Measurements from ENCODE around the gene WDFY2. TPM values are rescaled to one million over a fixed set of nuclear protein-coding genes. Genes with fewer than 3 reads are reported as not detected.

WDFY2 gene
- total RNA-seq, 5 donors from 2014 or later (not counting 1 experiment from before 2014, with no cell fraction given), result 18.2 to 28.3 (median 20.0) TPM

DNA sequence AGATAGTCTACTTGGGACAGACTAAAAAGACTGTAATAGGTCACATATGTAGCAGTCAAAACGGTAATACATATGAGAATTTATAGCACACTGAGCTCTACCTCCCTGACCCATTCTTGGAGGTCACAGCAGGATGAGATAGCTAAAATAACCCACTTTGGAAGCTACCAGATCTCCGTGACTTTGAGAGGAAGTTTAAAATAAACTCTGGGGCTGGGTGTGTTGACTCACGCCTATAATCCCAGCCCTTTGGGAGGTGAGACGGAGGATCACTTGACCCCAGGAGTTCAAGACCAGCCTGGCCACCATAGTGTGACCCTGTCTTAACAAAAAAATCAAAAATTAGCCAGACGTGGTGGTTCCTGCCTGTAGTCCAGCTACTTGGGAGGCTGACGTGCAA, 174.4 kb downstream of the WDFY2 start:
- peaks cover 64% of the 10 kb centered on the region for H3K36me3 Mint-ChIP-seq
- no peak overlapping the region for H3K27ac Mint-ChIP-seq

DNA sequence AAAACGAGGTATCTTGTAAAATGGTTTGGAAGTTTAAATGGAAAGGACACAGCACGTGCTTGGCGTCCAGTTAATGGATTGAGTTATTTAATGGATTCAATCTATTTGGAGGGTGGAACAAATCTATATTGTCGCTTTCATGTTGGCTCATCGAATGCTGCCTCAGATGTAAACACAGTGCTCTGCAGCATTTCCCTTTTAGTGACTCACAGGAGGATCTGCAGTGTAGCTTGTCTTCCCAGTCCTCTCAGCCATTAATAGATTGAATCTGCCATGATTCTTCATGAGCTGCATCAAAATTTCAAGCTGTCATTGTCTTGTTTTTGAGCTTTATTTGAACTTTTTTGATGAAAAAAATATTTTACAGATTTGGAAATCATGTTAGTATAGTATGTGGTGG, 175.0 kb downstream of the WDFY2 start:
- no peaks in the 10 kb centered on the region for H3K9me3 Mint-ChIP-seq
- ChIA-PET CTCF (interaction anchor here (0.7 kb wide), 2 partner anchors 115 to 360 kb away, joined by 3 read pairs; no protein-coding TSS in a partner anchor), POLR2A (no interaction called here)
- no peak overlapping the region for H3K27ac Mint-ChIP-seq
- Histone ChIP-seq H3K4me3 (ENCODE audit: control insufficient read depth in 1 of 2, extremely low read depth in 1 of 2, low read length in 1 of 2) (no peak overlapping the region), H3K9me3 (no peaks in the 10 kb centered on the region), H3K4me1 (ENCODE audit: control insufficient read depth in 1 of 2, extremely low read depth in 1 of 2, insufficient read depth in 2 of 2, low read length in 2 of 2) (peaks cover 3 to 6% of the 10 kb centered on the region in 2 experiments), H3K27ac (ENCODE audit: low read length) (no peak overlapping the region), H3K36me3 (ENCODE audit: control insufficient read depth in 2 of 2, extremely low read depth in 1 of 2, insufficient read depth in 1 of 2, low read length in 1 of 2) (peaks cover 9 to 29% of the 10 kb centered on the region in 2 donors), H3K27me3 (replicated peaks in 1 of 2; ENCODE audit: control insufficient read depth in 2 of 2, extremely low read depth in 1 of 2, insufficient read depth in 2 of 2, low read length in 1 of 2) (no peaks in the 10 kb centered on the region)
- H3K4me3 Mint-ChIP-seq, result no peak overlapping the region
- peaks cover 5 to 13% (median 7%) of the 10 kb centered on the region in 3 donors for H3K4me1 Mint-ChIP-seq
- DNase-seq (no peak), ATAC-seq (replicated peaks in 1 of 4) (no peak)
- H3K36me3 Mint-ChIP-seq, result peaks cover 61% of the 10 kb centered on the region
- H3K27me3 Mint-ChIP-seq, result no peaks in the 10 kb centered on the region
- WGBS (ENCODE audit: insufficient coverage), result 96% methylated on average over 5 of the region's 5 CpGs

More for the DNA sequence above, 174.4 kb downstream of the WDFY2 start:
- H3K9me3 ChIP-seq, result no peaks in the 10 kb centered on the region
- CTCF ChIA-PET, result interaction anchor here in 1 of 2 donors (0.7 kb wide), 1 partner anchor 16 kb away, joined by 3 read pairs; no protein-coding TSS in a partner anchor
- no peak overlapping the region for H3K27ac ChIP-seq (ENCODE audit: low read length)
- DNase-seq, result no peak
- WGBS (ENCODE audit: insufficient coverage), result 96% methylated on average over 4 of the region's 6 CpGs
- Mint-ChIP-seq H3K4me3 (no peak overlapping the region), H3K4me1 (peaks cover 0 to 7% (median 2%) of the 10 kb centered on the region in 3 donors), H3K27me3 (no peaks in the 10 kb centered on the region), H3K9me3 (no peaks in the 10 kb centered on the region)
- ATAC-seq (replicated peaks in 1 of 4), result no peak
- POLR2A ChIA-PET, result interaction anchor here in 1 of 2 donors (0.7 kb wide), 1 partner anchor 308 kb away, joined by 9 read pairs; no protein-coding TSS in a partner anchor
- no peak overlapping the region for H3K4me3 ChIP-seq (ENCODE audit: control insufficient read depth in 1 of 2, extremely low read depth in 1 of 2, low read length in 1 of 2)
- peaks cover 9 to 31% of the 10 kb centered on the region in 2 donors for H3K36me3 ChIP-seq (ENCODE audit: control insufficient read depth in 2 of 2, extremely low read depth in 1 of 2, insufficient read depth in 1 of 2, low read length in 1 of 2)
- H3K27me3 ChIP-seq (replicated peaks in 1 of 2; ENCODE audit: control insufficient read depth in 2 of 2, extremely low read depth in 1 of 2, insufficient read depth in 2 of 2, low read length in 1 of 2), result no peaks in the 10 kb centered on the region
- H3K4me1 ChIP-seq (ENCODE audit: control insufficient read depth in 1 of 2, extremely low read depth in 1 of 2, insufficient read depth in 2 of 2, low read length in 2 of 2), result peaks cover 0 to 3% of the 10 kb centered on the region in 2 experiments

DNA sequence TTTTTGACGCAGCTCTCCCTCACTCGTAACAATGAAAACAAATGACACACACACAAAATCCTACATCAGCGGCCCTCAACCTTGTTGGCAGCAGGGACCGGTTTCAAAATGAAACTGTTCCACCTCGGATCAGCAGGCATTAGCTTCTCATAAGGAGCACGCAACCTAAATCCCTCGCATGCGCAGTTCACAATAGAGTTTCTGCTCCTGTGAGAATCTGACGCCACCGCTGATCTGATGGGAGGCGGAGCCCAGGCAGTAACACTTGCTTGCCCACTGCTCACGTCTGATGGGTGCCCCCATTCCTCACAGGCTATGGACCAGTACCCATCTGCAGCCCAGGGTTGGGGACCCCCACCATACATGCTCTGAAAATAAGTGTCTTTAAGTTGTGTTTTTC, 176.3 kb downstream of the WDFY2 start:
- DNase-seq (no peak), ATAC-seq (replicated peaks in 1 of 4) (no peak)
- Mint-ChIP-seq H3K9me3 (no peaks in the 10 kb centered on the region), H3K27ac (no peak overlapping the region), H3K4me3 (no peak overlapping the region), H3K4me1 (peaks cover 18 to 26% (median 21%) of the 10 kb centered on the region in 3 donors), H3K27me3 (no peaks in the 10 kb centered on the region), H3K36me3 (peaks cover 57% of the 10 kb centered on the region)
- Histone ChIP-seq H3K27ac (ENCODE audit: low read length) (no peak overlapping the region), H3K4me3 (ENCODE audit: control insufficient read depth in 1 of 2, extremely low read depth in 1 of 2, low read length in 1 of 2) (no peak overlapping the region), H3K36me3 (ENCODE audit: control insufficient read depth in 2 of 2, extremely low read depth in 1 of 2, insufficient read depth in 1 of 2, low read length in 1 of 2) (peaks cover 9 to 21% of the 10 kb centered on the region in 2 donors), H3K4me1 (ENCODE audit: control insufficient read depth in 1 of 2, extremely low read depth in 1 of 2, insufficient read depth in 2 of 2, low read length in 2 of 2) (peaks cover 8 to 19% of the 10 kb centered on the region in 2 experiments), H3K27me3 (replicated peaks in 1 of 2; ENCODE audit: control insufficient read depth in 2 of 2, extremely low read depth in 1 of 2, insufficient read depth in 2 of 2, low read length in 1 of 2) (no peaks in the 10 kb centered on the region), H3K9me3 (no peaks in the 10 kb centered on the region)
- CTCF ChIA-PET, result no interaction called here
- WGBS (ENCODE audit: insufficient coverage), result over 99% methylated on average over 11 of the region's 12 CpGs
- POLR2A ChIA-PET, result no interaction called here

DNA sequence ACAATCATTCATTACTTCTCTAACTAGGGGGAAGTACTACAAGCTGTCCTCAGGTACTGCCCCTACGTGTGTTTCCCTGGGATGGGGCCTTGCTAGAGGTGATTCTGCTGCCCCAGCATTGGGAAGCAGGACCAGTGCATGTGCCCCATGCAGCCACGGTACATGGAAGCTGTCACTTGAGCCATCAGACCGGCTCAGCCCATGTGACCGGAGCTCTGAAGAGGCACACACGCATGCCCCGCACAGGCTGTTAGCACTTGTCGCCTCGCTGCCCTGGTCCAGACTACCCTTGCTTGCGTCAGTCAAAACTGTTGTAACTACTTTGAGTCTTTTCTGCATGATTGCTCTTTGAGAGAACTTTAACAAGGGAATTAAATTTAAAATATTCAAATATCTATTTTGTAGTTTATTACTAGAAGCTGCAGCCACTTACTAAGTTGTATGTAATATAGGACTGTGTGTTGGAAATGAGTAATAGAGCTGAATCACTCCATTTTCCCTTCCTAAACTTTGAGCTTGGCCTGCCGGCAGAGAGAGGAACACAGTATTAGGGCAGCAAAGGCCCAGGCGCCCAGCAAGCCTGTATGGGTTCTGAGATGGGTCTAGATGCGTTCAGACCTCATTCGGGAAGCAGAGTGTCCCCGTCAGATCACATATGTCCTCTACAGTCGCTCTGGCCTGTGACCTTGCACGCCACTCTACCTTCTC, 177.5 kb downstream of the WDFY2 start:
- CTCF ChIA-PET, result no interaction called here
- POLR2A ChIA-PET, result interaction anchor here in 1 of 2 donors (0.7 kb wide), 1 partner anchor 334 kb away, joined by 3 read pairs; no protein-coding TSS in a partner anchor
- peaks cover 8 to 19% of the 10 kb centered on the region in 2 experiments for H3K4me1 ChIP-seq (ENCODE audit: control insufficient read depth in 1 of 2, extremely low read depth in 1 of 2, insufficient read depth in 2 of 2, low read length in 2 of 2)
- H3K36me3 Mint-ChIP-seq, result peaks cover 51% of the 10 kb centered on the region
- DNase-seq (no peak), ATAC-seq (replicated peaks in 1 of 4) (no peak)
- H3K4me3 ChIP-seq (ENCODE audit: control insufficient read depth in 1 of 2, extremely low read depth in 1 of 2, low read length in 1 of 2), result no peak overlapping the region
- H3K27me3 ChIP-seq (replicated peaks in 1 of 2; ENCODE audit: control insufficient read depth in 2 of 2, extremely low read depth in 1 of 2, insufficient read depth in 2 of 2, low read length in 1 of 2), result no peaks in the 10 kb centered on the region
- H3K36me3 ChIP-seq (ENCODE audit: control insufficient read depth in 2 of 2, extremely low read depth in 1 of 2, insufficient read depth in 1 of 2, low read length in 1 of 2), result peaks cover 11 to 21% of the 10 kb centered on the region in 2 donors
- peak overlapping the region in 1 of 2 donors; percentile 3 for H3K27ac Mint-ChIP-seq
- no peaks in the 10 kb centered on the region for H3K27me3 Mint-ChIP-seq
- no peaks in the 10 kb centered on the region for H3K9me3 Mint-ChIP-seq
- 98% methylated on average over 12 of the region's 16 CpGs for WGBS (ENCODE audit: insufficient coverage)
- no peaks in the 10 kb centered on the region for H3K9me3 ChIP-seq
- peaks cover 21 to 28% (median 24%) of the 10 kb centered on the region in 3 donors for H3K4me1 Mint-ChIP-seq
- H3K4me3 Mint-ChIP-seq, result no peak overlapping the region
- no peak overlapping the region for H3K27ac ChIP-seq (ENCODE audit: low read length)

DNA sequence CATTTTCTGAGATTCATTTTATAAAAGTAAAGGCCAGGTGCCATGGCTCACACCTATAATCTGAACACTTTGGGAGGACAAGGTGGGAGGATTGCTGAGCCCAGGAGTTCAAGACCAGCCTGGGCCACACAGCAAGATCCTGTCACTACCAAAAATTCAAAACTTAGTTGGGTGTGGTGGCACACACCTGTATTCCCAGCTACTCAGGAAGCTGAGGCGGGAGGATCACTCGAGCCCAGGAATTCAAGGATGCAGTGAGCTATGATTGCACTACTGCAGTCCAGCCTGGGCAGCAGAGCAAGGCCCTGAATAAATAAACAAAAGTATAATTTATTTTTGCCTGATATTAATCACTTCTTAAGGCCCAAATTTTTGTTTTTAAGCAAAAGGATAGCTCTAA, 179.2 kb downstream of the WDFY2 start:
- no peaks in the 10 kb centered on the region for H3K9me3 Mint-ChIP-seq
- peaks cover 14 to 19% of the 10 kb centered on the region in 2 donors for H3K36me3 ChIP-seq (ENCODE audit: control insufficient read depth in 2 of 2, extremely low read depth in 1 of 2, insufficient read depth in 1 of 2, low read length in 1 of 2)
- WGBS (ENCODE audit: insufficient coverage), result 100% methylated on average over 2 of the region's 2 CpGs
- H3K4me1 Mint-ChIP-seq, result peaks cover 21 to 28% (median 24%) of the 10 kb centered on the region in 3 donors
- H3K4me1 ChIP-seq (ENCODE audit: control insufficient read depth in 1 of 2, extremely low read depth in 1 of 2, insufficient read depth in 2 of 2, low read length in 2 of 2), result peaks cover 8 to 19% of the 10 kb centered on the region in 2 experiments
- H3K9me3 ChIP-seq, result no peaks in the 10 kb centered on the region
- H3K27ac ChIP-seq (ENCODE audit: low read length), result peak overlapping the region; percentile 84
- DNase-seq (no peak), ATAC-seq (replicated peaks in 1 of 4) (no peak)
- POLR2A ChIA-PET, result interaction anchor here in 1 of 2 donors (0.8 to 1.1 kb wide), 3 partner anchors 42 to 313 kb away, joined by 3 read pairs; no protein-coding TSS in a partner anchor
- H3K4me3 Mint-ChIP-seq, result no peak overlapping the region
- H3K27me3 ChIP-seq (replicated peaks in 1 of 2; ENCODE audit: control insufficient read depth in 2 of 2, extremely low read depth in 1 of 2, insufficient read depth in 2 of 2, low read length in 1 of 2), result no peaks in the 10 kb centered on the region
- peaks cover 40% of the 10 kb centered on the region for H3K36me3 Mint-ChIP-seq
- H3K27me3 Mint-ChIP-seq, result no peaks in the 10 kb centered on the region
- H3K27ac Mint-ChIP-seq, result peak overlapping the region; percentile 51 to 69
- no peak overlapping the region for H3K4me3 ChIP-seq (ENCODE audit: control insufficient read depth in 1 of 2, extremely low read depth in 1 of 2, low read length in 1 of 2)
- CTCF ChIA-PET, result interaction anchor here (0.6 to 2.6 kb wide), 7 partner anchors 35 to 364 kb away, joined by 3 to 17 read pairs (median 3); no protein-coding TSS in a partner anchor

Data from T-cell (primary cell).